GM12801 (cell line): ENCODE measurements around the gene LYZL1.

Experiments
- TF ChIP-seq, protein P1 (sequence below): IDR thresholded peaks from one replicate; pipeline ENCODE4 v1.5.1; 2011; ENCODE audit warnings: control low read depth; ENCODE audit not compliant: insufficient read length; ENCODE audit errors: extremely low read depth

Gene LYZL1

DNA sequence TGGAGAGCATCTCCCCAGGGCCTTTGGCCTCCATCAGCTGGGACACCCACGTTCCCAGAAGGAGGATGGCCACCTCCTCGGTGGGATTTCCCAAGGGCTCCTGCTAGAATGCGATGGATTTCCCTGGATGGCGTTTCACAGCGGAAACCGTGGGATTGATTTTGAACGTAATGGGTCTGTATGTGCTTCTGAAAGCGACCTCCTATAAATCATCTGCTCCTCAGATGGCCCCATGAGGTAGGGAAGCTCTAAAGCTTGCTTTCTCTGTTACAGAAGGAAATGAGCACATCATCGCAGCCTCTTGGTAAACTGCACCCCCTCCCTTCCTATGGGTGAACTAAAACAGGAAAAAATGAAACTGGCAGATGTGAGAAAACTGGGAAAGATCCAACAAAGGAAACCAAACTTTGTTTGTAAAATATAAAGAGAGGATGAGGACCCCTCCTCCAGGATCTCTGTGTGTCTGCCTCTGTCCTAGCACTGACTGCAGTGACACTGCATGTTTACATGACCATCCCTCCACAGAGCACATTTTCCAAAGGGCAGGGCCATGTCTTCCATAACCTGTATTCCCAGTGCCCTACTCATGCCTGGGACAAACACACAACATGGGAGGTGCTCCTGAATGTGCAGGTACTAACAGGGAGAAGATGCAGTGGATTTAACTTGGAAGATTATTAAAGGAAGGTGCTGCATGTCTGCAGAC, 57.6 kb downstream of the LYZL1 start:
- TF ChIP-seq, protein P1, sequence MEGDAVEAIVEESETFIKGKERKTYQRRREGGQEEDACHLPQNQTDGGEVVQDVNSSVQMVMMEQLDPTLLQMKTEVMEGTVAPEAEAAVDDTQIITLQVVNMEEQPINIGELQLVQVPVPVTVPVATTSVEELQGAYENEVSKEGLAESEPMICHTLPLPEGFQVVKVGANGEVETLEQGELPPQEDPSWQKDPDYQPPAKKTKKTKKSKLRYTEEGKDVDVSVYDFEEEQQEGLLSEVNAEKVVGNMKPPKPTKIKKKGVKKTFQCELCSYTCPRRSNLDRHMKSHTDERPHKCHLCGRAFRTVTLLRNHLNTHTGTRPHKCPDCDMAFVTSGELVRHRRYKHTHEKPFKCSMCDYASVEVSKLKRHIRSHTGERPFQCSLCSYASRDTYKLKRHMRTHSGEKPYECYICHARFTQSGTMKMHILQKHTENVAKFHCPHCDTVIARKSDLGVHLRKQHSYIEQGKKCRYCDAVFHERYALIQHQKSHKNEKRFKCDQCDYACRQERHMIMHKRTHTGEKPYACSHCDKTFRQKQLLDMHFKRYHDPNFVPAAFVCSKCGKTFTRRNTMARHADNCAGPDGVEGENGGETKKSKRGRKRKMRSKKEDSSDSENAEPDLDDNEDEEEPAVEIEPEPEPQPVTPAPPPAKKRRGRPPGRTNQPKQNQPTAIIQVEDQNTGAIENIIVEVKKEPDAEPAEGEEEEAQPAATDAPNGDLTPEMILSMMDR, result no peak

DNA sequence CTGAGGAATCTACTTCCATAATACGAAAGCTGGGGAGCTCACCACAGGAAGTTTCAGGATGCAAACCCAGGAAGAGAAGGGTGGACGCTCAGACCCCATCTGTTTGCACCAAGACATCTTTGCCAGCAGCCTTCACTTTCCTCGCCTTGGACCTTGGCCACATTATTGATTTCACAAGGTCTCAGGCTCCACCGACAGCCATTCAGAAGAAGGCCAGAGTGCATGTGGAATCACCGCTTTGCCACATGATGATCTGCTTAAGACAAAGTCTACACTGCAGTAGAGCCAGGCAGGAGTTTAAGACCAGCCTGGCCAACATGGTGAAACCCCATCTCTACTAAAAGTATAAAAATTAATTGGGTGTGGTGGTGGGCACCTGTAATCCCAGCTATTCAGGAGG, 60.0 kb downstream of the LYZL1 start:
- TF ChIP-seq, protein P1, result no peak

DNA sequence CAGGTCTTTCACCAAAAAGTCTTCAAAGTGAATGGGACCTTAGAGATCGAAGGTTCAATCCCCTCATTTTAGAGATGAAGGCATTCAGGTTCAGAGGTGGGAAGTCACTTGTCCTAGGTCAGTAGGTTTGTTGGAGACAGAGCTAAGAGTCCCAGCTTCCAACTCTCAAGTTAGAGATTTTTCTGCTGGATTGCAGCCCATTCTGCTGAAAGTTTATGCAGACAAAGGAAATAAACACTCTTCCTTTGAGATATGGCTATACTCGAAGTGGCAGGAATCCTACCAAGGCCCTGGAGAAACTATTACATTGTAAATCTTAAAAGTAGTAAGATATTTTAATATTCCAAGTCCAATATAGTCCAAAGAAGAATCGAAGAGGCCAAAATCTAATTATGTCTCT, 64.4 kb downstream of the LYZL1 start:
- TF ChIP-seq, protein P1, result no peak

DNA sequence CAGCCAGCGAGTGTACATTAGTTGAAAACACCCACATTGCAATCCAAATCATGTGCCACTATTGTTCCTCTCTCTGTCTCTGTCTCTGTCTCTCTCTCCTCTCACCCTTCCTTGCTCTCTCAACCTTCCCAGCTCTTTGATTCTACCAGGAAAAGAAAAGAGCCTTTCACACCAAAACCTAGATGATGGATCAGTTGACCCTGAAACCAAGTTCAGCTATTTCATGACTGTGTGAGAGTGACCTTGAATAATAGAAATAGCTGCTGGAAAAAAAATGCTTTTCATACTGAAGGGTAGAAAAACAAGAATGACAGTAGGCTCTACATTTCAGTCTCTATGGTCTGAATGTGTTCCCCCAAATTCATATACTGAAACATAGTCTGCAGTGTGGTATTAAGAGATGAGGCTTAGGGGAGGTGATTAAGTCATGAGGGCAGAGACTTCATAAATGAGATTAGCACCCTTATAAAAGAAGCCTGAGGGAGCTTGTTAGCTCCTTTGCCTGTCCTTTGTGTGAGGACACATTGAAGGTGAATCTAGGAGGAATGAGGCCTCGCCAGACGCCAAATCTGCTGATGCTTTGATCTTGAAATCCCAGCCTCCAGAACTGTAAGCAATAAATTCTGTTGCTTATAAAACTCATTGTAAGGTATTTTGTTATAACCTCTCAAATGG, 65.2 kb downstream of the LYZL1 start:
- TF ChIP-seq, protein P1, result no peak

DNA sequence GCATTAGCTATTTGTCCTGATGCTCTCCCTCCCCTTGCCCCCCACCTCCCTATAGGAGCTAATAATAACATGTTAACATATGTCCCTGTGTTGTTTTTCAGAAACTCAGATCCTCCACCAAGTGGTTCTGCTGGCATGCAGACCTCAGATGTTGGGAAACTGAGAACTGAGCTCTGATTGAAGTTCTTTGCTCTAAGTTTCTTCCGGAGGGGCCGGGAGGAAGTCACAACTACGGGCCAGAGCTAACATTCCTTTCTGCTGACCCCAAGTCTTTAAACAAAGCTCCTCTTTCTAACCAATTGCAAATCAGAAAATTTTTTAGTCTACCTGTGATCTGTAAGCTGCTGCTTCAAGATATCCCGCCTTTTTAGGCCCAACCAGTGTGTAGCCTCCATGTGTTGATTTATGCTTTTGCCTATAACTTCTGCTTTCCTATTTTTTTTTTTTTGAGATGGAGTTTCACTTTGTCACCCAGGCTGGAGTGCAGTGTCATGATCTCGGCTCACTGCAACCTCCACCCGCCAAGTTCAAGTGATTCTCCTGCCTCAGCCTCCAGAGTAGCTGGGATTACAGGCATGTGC, 66.6 kb downstream of the LYZL1 start:
- TF ChIP-seq, protein P1, result no peak

DNA sequence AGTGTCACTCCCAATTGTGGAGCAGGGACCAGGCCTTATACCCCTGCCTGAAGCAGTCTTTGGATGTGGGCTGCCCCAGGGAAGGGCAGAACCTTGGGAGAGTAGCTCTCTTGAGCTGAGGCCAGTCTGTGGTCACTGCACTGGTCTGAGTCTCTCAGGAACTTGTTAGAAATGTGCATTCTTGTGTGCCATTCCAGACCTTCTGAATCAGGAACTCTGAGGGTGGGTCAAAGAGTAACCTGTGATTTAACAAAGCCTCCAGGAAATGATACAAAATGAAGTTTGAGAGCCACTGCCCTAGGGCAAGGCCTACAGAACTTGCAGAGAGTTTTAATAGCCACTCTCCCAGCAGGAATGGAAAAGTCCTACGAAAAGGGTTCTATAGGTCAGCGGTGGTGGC, 68.1 kb downstream of the LYZL1 start:
- TF ChIP-seq, protein P1, result no peak

DNA sequence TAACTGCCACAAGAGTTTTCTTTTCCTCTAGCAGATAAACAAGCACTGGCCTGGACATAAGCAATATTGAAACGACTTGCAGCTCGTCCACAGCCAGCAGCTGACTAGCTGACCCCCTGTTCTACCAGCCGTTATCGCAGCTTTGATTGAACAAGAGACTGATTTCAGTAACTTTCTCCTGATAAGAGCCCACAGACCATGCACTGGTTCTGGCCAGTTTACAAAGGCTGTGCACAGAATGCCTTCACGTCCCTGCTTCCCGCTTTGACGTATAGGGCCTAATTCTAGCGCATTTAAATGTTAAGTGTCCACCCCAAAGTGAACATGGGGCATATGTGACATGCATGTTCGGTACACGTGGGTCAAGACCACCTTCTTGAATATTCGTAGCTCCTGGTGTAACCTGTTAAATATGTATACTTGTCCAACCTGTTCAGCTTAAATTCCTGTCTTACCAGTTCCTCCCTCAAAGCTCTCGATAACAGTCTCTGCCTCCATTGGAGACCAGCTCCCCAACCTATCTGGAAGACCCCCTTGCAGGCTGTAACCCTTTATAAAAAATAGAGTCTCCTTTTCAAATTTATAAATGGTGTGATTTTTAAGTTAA, 69.2 kb downstream of the LYZL1 start:
- TF ChIP-seq, protein P1, result no peak
